Measurements from ENCODE around the gene NBAS.
A peak's percentile ranks its signal among the peaks of the same experiment; 100 is the strongest.

The NBAS gene

DNA sequence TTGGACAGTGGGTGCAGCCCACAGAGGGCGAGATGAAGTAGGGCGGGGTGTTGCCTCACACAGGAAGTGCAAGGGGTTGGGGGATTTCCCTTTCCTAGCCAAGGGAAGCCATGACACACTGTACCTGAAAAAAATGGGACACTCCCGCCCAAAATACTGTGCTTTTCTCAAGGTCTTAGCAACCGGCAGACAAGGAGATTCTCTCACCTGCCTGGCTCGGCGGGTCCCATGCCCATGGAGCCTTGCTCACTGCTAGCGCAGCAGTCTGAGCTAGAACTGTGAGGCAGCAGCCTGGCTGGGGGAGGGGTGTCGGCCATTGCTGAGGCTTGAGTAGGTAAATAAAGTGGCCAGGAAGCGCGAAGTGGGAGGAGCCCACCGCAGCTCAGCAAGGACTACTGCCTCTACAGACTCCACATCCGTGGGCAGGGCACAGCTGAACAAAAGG, 244.7 kb downstream of the NBAS start:
- no peak for DNase-seq (ENCODE audit: low spot score)
- no peak for FAIRE-seq

DNA sequence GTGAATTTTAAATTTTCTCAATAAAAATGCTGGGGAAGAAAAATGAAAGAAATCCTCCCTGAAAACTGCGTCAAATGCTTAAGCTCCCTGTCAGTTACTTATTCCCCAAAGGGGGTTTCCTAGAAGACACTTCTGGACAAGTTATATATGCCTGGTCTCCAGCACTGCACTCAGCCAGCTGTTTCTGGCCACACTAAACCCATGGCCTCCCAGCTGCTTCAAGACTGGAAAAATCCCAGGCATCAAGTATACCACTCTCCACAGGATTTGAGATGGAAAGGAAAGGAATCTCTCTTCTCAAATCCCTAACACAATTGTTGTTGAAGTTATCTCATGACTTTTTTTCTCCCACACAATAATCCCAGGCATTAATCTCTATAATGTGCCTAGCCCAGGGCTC, 245.7 kb downstream of the NBAS start:
- FAIRE-seq (no peak), DNase-seq (ENCODE audit: low spot score) (no peak)

DNA sequence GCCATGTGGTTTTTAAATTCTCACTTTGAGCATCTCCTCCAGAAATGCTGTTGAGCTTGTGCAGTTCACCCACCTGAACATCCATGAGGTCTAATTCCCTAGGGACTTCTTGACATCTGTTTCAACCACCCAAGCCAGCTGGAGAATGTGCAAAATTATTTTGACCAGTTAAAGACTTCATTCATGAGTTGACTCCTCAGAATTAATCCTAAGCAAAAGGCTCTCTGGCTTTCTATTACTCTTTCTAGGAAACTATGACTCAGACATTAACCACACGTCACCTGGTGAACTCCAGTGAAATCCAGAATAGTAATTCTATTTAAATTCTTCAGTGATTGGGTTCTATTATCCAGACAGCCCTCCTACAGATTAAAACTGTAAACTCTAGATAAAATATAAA, 247.5 kb downstream of the NBAS start:
- peak; percentile 16 for DNase-seq (ENCODE audit: low spot score)
- FAIRE-seq: no peak

DNA sequence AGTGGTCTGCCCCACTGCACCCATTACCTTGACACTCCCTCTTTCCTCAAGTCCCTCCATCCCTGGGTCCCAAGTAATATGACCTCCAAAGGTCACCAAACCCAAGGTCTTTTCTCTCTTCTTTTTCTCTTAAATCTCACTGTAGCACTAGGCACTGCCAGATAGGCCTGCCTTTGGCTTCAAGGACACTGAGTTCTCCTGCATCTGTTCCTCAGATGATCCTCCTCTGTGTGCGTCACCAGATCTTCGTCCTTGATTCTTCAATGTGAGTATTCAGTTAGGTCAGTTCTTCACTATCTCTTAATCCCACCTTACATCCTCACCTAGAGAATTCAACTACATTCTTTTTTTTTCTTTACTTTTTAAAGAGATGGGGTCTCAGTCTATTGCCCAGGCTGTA, 249.2 kb downstream of the NBAS start:
- FAIRE-seq: no peak
- no peak for DNase-seq (ENCODE audit: low spot score)

- FAIRE-seq (no peak), DNase-seq (ENCODE audit: low spot score) (no peak)
These were observed 249.8 kb downstream of the NBAS start for GRCh38 chr2:15311201-15311907.

- FAIRE-seq (no peak), DNase-seq (ENCODE audit: low spot score) (no peak)
These were observed 253.6 kb downstream of the NBAS start for GRCh38 chr2:15307526-15307925.

- FAIRE-seq (no peak), DNase-seq (ENCODE audit: low spot score) (no peak)
These were observed 254.4 kb downstream of the NBAS start for GRCh38 chr2:15306706-15307105.

DNA sequence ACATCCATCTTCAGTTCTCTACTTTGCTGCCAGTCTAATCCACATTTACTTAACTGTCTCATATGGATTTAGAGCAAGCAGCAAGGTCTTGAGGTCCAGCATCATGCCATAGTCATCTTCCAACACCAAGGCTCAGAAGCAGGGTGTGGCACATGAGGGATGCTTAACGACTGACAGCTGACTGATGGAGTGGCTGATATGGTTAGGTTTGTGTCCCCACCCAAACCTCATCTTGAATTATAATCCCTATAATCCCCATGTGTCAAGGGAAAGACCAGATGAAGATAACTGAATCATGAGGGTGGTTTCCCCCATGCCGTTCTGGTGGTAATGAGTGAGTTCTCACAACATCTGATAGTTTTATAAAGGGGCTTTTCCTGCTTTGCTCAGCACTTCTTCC, 257.3 kb downstream of the NBAS start:
- DNase-seq (ENCODE audit: low spot score): no peak
- FAIRE-seq: no peak

DNA sequence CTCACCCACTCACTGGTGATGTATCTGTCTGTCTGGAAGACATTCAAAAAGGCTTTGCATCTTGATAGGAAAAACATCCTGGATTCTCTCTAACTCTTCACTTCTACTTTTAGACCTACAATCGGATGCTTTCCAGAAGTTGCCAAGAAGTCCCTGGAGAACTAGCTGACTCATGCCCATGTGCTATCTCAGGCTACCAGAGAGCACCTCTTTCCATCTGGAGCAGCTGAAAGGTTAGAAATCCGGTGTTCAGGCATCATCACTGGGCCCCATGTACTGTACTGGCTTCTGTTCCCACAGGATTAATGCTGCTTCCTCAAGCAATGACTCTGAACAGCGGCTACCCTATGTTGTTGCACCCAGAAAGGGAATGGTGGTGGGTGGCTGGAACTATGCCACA, 259.0 kb downstream of the NBAS start:
- FAIRE-seq: no peak

DNA sequence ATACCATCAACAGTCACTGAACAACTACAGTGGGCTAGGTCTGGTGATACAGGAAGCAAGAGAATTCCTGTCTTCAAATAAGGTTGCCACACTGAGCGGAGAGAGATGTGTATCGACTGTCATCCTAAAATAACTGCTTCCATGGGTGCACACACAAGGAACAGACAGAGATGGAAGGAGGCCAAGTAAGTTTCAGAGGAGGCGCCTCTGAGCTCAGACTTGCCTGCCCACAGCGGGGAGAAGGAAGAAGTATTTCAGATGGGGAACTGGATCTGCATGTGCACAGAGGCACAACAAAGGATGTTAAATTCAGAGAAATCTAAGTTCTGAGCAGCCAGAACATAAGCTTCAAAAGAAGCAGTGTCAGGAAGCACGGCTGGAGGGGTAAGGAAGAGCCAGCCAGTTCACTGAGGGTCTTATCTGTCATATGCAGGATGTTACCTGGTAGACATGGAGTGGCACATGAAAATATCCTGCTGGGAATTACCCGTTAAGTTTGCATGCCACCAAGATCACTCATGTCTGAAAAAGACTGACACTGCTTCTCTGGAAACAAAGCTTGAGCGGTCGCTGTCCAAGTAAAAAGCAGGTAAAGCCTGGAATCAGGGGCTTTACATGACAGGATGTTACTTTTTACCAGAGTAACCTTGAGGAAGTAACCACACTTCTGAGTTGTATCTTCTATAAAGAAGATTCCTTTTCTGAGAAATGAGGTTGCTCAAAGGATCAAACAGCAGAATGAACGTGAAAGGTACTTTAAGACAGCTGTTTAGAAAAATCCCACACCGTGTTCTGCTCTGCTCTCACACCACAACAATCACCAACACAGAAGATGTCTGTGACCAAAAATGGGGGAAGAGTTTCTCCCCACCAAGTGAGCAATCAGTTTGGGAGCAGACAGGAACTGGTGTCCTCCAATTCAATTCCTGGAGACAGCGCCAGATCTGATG, 260.2 kb downstream of the NBAS start:
- DNase-seq (ENCODE audit: low spot score) (no peak), FAIRE-seq (no peak)

More for the DNA sequence above, 259.0 kb downstream of the NBAS start:
- DNase-seq (ENCODE audit: low spot score): no peak

- FAIRE-seq: no peak
These were observed 261.1 kb downstream of the NBAS start for GRCh38 chr2:15299904-15300520.

DNA sequence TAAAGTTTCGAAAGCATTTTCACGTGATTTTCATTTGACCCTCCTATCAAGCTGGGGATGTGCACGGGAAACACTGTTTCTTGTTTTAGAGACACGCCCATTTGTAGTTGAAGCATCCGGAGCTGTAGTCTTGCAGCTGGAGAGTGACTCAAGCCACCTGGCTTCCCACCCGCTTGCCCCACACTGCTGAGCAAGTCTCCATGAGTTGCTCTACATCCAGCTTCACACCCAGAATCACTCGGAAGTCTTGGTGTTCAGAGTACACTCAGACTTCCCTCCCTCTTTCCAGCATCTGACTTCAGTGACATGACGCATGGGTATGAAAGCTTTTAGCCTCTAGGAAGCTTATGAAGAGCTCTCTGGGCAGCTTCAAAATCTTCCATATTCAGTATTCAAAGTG, 262.4 kb downstream of the NBAS start:
- FAIRE-seq (no peak), DNase-seq (ENCODE audit: low spot score) (no peak)

More at GRCh38 chr2:15299904-15300520, 261.1 kb downstream of the NBAS start:
- no peak for DNase-seq (ENCODE audit: low spot score)

DNA sequence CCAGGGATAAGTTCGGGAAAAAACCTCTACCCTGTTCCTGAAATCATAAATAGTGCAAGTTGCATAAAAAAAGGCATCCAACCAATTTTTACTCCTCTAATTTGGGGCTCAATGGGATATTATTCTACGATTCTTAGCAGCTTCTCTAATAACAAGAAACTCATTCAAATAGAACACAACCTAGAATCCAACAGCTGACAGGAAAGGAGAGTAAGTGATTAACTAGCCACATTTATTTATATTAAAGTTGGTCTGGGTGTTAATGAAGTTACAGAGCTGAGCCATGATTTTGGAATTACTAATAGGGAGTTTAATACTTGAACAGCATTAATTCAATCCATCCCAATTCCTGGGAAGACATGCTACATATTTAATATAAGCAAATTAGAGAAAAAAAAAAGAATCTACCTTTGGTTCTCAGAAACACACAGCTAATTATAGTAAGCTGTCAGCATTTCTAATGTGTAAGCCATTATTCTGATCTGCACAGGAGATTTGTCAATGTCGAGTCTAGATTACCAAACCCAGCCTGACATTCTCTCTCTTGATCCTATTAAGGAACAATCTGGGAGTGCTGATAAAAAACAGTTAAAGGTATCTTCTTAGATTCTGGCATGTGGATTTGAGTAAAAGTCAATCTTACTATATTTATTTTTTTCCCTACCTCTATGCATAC, 267.7 kb downstream of the NBAS start:
- FAIRE-seq (no peak), DNase-seq (ENCODE audit: low spot score) (no peak)

- DNase-seq (ENCODE audit: low spot score) (no peak), FAIRE-seq (no peak)
These were observed 273.5 kb downstream of the NBAS start for GRCh38 chr2:15287447-15288184.

- DNase-seq (ENCODE audit: low spot score) (no peak), FAIRE-seq (no peak)
These were observed 276.5 kb downstream of the NBAS start for GRCh38 chr2:15284614-15285013.

- FAIRE-seq (no peak), DNase-seq (ENCODE audit: low spot score) (no peak)
These were observed 279.5 kb downstream of the NBAS start for GRCh38 chr2:15281681-15282080.

DNA sequence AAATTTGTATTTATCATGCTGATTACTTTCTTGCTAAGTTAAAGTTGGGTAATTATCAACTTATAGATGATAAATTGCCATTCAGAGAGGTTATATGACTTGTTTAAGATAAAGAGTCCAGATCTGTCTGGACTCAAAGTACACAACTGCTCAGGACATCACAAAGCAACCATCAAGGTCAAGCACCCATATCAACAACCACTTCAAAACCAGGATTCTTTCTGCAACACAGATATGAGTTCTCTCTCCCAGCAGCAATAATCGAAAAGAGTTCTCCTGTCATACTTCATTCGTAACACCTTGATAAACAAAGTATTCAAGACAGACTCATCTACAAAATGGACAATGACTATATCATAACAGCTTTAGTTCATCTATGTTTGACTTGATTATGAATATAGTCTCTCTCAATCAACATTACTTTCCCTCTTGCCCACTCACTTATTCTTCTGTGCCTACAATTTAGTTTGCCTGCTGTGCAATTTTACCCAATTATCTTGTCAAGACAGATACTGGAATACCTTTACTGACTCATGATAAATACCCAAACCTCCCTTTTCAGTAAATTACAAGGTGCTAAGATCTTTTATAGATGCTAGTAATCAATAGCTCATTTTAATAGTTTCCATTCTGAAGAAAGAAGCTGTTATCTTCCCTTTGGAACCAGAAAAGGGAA, 281.8 kb downstream of the NBAS start:
- no peak for DNase-seq (ENCODE audit: low spot score)
- no peak for FAIRE-seq

GRCh38 chr2:15278296-15278695, 282.8 kb downstream of the NBAS start:
- DNase-seq (ENCODE audit: low spot score): no peak
- no peak for FAIRE-seq

GRCh38 chr2:15275346-15275745, 285.8 kb downstream of the NBAS start:
- no peak for FAIRE-seq

DNA sequence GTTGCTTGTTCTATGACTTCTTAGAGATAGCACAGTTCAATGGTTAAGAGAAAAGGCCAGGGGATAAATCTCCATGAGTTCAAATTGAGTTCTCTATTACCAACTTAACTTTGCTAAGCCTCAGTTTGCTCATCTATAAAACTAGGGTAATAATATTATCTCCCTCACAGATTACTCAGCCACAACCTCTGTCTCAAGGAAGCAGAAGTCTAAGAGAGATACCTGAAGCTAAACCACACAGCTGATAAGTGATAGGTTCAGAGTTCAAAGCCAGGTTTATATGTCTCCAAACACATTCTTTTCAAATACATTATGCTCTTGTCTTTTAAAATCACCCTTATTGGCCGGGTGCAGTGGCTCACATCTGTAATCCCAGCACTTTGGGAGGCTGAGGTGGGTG, 287.7 kb downstream of the NBAS start:
- DNase-seq (ENCODE audit: low spot score): no peak
- FAIRE-seq: no peak

More at GRCh38 chr2:15275346-15275745, 285.8 kb downstream of the NBAS start:
- no peak for DNase-seq (ENCODE audit: low spot score)

Data from urothelium cell line (cell line).